BLaER1 treated with 17β-estradiol and CSF1 and Interleukin-3, amounts not matched to agents 10 nM and 100 nM (cell line): ENCODE data around the gene TMEM91.

Experiments
- H3K27ac ChIP-seq, 11 experiments: shearing (Covaris generic); formaldehyde crosslinking; 2 replicates each; pipeline ENCODE4 v1.8.1; 2022
- H3K27me3 ChIP-seq, 11 experiments: shearing (Covaris generic); formaldehyde crosslinking; 2 replicates each; pipeline ENCODE4 v1.8.1; 2022
- H3K36me3 ChIP-seq, 11 experiments: shearing (Covaris generic); formaldehyde crosslinking; 2 replicates each; pipeline ENCODE4 v1.8.1; 2022
- H3K4me1 ChIP-seq, 10 experiments: shearing (Covaris generic); formaldehyde crosslinking; 2 replicates each; pipeline ENCODE4 v1.8.1; 2022
- H3K4me2 ChIP-seq, 11 experiments: shearing (Covaris generic); formaldehyde crosslinking; 2 replicates each; pipeline ENCODE4 v1.8.1; 2022
- H3K4me3 ChIP-seq, 10 experiments: shearing (Covaris generic); formaldehyde crosslinking; 2 replicates each; pipeline ENCODE4 v1.8.1; 2022
- H3K9ac ChIP-seq, 11 experiments: shearing (Covaris generic); formaldehyde crosslinking; 2 replicates each; pipeline ENCODE4 v1.8.1; 2022
- H3K9me3 ChIP-seq, 11 experiments: shearing (Covaris generic); formaldehyde crosslinking; replicated peaks in 1 of 11; 2 replicates each; pipeline ENCODE4 v1.8.1; 2022
- H4K20me1 ChIP-seq, 11 experiments: shearing (Covaris generic); formaldehyde crosslinking; 2 replicates each; pipeline ENCODE4 v1.8.1; 2022
- Cebpa-rat ChIP-seq, 11 experiments: shearing (Covaris generic); IDR thresholded peaks; 2 replicates each; pipeline ENCODE4 v1.8.1; 2022

TMEM91 gene

GRCh38 chr19:41376241-41376997 is at the start of gene TMEM91:
Gene TMEM91, plus strand, starts transcription at chr19:41376533. Its CDS starts 1,777 bp downstream, at chr19:41378310.
- Histone ChIP-seq H3K9me3 (no peaks in the 10 kb centered on the region), H3K4me3 (peak within 1 kb of the TSS; percentile 38 to 71 (median 56); a peak in 19 of 20 replicates), H3K4me1 (peaks cover 34 to 75% (median 62%) of the 10 kb centered on the region in 10 experiments), H3K36me3 (peaks cover 0 to 16% (median 4%) of the 10 kb centered on the region in 11 experiments; a peak in 7 of 22 replicates), H3K9ac (peak within 1 kb of the TSS; percentile 39 to 79 (median 65); a peak in 20 of 22 replicates), H4K20me1 (peaks cover 0 to 5% (median 0%) of the 10 kb centered on the region in 11 experiments; a peak in 4 of 22 replicates), H3K4me2 (peak within 1 kb of the TSS; percentile 51 to 80 (median 66)), H3K27ac (peak within 1 kb of the TSS; percentile 29 to 67 (median 48); a peak in 18 of 22 replicates), H3K27me3 (peaks cover 0 to 7% (median 0%) of the 10 kb centered on the region in 11 experiments; a peak in 4 of 22 replicates)
- peak in 6 of 11 experiments; percentile 6 to 58 (median 49); a peak in 7 of 22 replicates for TF ChIP-seq Cebpa-rat (IDR thresholded peaks at IDR 0.05)

- H3K4me1 ChIP-seq = peaks cover 83 to 99% (median 90%) of the 10 kb centered on the region in 10 experiments
- peak overlapping the region; percentile 87 to 99 (median 97) for H3K4me2 ChIP-seq
- peaks cover 5 to 79% (median 70%) of the 10 kb centered on the region in 11 experiments; a peak in 21 of 22 replicates for H4K20me1 ChIP-seq
- H3K4me3 ChIP-seq = peak overlapping the region; percentile 12 to 61 (median 46); a peak in 18 of 20 replicates
- H3K9me3 ChIP-seq = no peaks in the 10 kb centered on the region
- no peak for TF ChIP-seq Cebpa-rat (IDR thresholded peaks at IDR 0.05)
- peak overlapping the region; percentile 67 to 93 (median 86); a peak in 21 of 22 replicates for H3K27ac ChIP-seq
- peaks cover 29 to 46% (median 39%) of the 10 kb centered on the region in 11 experiments; a peak in 21 of 22 replicates for H3K36me3 ChIP-seq
- no peaks in the 10 kb centered on the region for H3K27me3 ChIP-seq
- H3K9ac ChIP-seq = peak overlapping the region; percentile 57 to 83 (median 77); a peak in 21 of 22 replicates
These were observed 49.2 kb upstream of the TMEM91 start for GRCh38 chr19:41327076-41327575.

GRCh38 chr19:41327576-41328156 is 48.7 kb upstream of the TMEM91 start:
- no peaks in the 10 kb centered on the region for H3K27me3 ChIP-seq
- peaks cover 11 to 79% (median 65%) of the 10 kb centered on the region in 11 experiments; a peak in 21 of 22 replicates for H4K20me1 ChIP-seq
- H3K27ac ChIP-seq = peak overlapping the region; percentile 67 to 93 (median 86)
- peaks cover 29 to 46% (median 39%) of the 10 kb centered on the region in 11 experiments; a peak in 21 of 22 replicates for H3K36me3 ChIP-seq
- peaks cover 78 to 99% (median 88%) of the 10 kb centered on the region in 10 experiments for H3K4me1 ChIP-seq
- H3K9ac ChIP-seq = peak overlapping the region; percentile 57 to 83 (median 77)
- H3K9me3 ChIP-seq = no peaks in the 10 kb centered on the region
- no peak for TF ChIP-seq Cebpa-rat (IDR thresholded peaks at IDR 0.05)
- H3K4me3 ChIP-seq = peak overlapping the region; percentile 12 to 61 (median 46); a peak in 19 of 20 replicates
- H3K4me2 ChIP-seq = peak overlapping the region; percentile 87 to 99 (median 97)

- peak overlapping the region; percentile 87 to 99 (median 97) for H3K4me2 ChIP-seq
- peaks cover 16 to 79% (median 59%) of the 10 kb centered on the region in 11 experiments; a peak in 21 of 22 replicates for H4K20me1 ChIP-seq
- H3K4me3 ChIP-seq = peak overlapping the region; percentile 12 to 61 (median 46); a peak in 19 of 20 replicates
- peaks cover 72 to 99% (median 85%) of the 10 kb centered on the region in 10 experiments for H3K4me1 ChIP-seq
- H3K27me3 ChIP-seq = no peaks in the 10 kb centered on the region
- TF ChIP-seq Cebpa-rat (IDR thresholded peaks at IDR 0.05) = no peak
- no peaks in the 10 kb centered on the region for H3K9me3 ChIP-seq
- H3K36me3 ChIP-seq = peaks cover 33 to 48% (median 41%) of the 10 kb centered on the region in 11 experiments; a peak in 21 of 22 replicates
- peak overlapping the region; percentile 67 to 93 (median 86) for H3K27ac ChIP-seq
- H3K9ac ChIP-seq = peak overlapping the region; percentile 57 to 83 (median 77)
These were observed 48.0 kb upstream of the TMEM91 start for GRCh38 chr19:41328157-41328841.

GRCh38 chr19:41328842-41329225 is 47.5 kb upstream of the TMEM91 start:
- Histone ChIP-seq H3K27me3 (no peaks in the 10 kb centered on the region), H3K36me3 (peaks cover 33 to 53% (median 46%) of the 10 kb centered on the region in 11 experiments; a peak in 21 of 22 replicates), H4K20me1 (peaks cover 21 to 81% (median 55%) of the 10 kb centered on the region in 11 experiments; a peak in 21 of 22 replicates), H3K4me1 (peaks cover 66 to 99% (median 81%) of the 10 kb centered on the region in 10 experiments), H3K9ac (peak overlapping the region; percentile 57 to 83 (median 77); a peak in 21 of 22 replicates), H3K9me3 (no peaks in the 10 kb centered on the region), H3K4me2 (peak overlapping the region; percentile 87 to 99 (median 97)), H3K4me3 (peak overlapping the region in 7 of 10 experiments; percentile 37 to 61 (median 54); a peak in 12 of 20 replicates), H3K27ac (peak overlapping the region; percentile 67 to 93 (median 86); a peak in 20 of 22 replicates)
- TF ChIP-seq Cebpa-rat (IDR thresholded peaks at IDR 0.05) = no peak

- H3K36me3 ChIP-seq = peaks cover 37 to 69% (median 58%) of the 10 kb centered on the region in 11 experiments
These were observed 45.9 kb upstream of the TMEM91 start for GRCh38 chr19:41330481-41330880.

GRCh38 chr19:41330946-41331678 is 45.2 kb upstream of the TMEM91 start:
- no peak overlapping the region for H3K4me3 ChIP-seq
- H3K36me3 ChIP-seq = peaks cover 43 to 75% (median 64%) of the 10 kb centered on the region in 11 experiments
- no peaks in the 10 kb centered on the region for H3K27me3 ChIP-seq
- H3K4me2 ChIP-seq = peak overlapping the region in 3 of 11 experiments; percentile 11 to 99 (median 39); a peak in 4 of 22 replicates
- no peaks in the 10 kb centered on the region for H3K9me3 ChIP-seq
- peaks cover 33 to 84% (median 53%) of the 10 kb centered on the region in 11 experiments; a peak in 21 of 22 replicates for H4K20me1 ChIP-seq
- 0 out of 22 replicates have a peak overlapping the region, but pooled peaks of 1 of the 11 experiments have one; percentile 39 for H3K9ac ChIP-seq
- TF ChIP-seq Cebpa-rat (IDR thresholded peaks at IDR 0.05) = no peak
- no peak overlapping the region for H3K27ac ChIP-seq
- peaks cover 58 to 99% (median 81%) of the 10 kb centered on the region in 10 experiments for H3K4me1 ChIP-seq

More at GRCh38 chr19:41330481-41330880, 45.9 kb upstream of the TMEM91 start:
- H4K20me1 ChIP-seq = peaks cover 31 to 84% (median 53%) of the 10 kb centered on the region in 11 experiments; a peak in 21 of 22 replicates
- no peak overlapping the region for H3K4me3 ChIP-seq
- H3K9me3 ChIP-seq = no peaks in the 10 kb centered on the region
- H3K27ac ChIP-seq = peak overlapping the region in 5 of 11 experiments; percentile 4 to 92 (median 22); a peak in 5 of 22 replicates
- H3K4me1 ChIP-seq = peaks cover 61 to 99% (median 81%) of the 10 kb centered on the region in 10 experiments
- no peaks in the 10 kb centered on the region for H3K27me3 ChIP-seq
- peak overlapping the region in 9 of 11 experiments; percentile 3 to 99 (median 97); a peak in 15 of 22 replicates for H3K4me2 ChIP-seq
- peak overlapping the region in 3 of 11 experiments; percentile 13 to 28 (median 16); a peak in 1 of 22 replicates for H3K9ac ChIP-seq
- TF ChIP-seq Cebpa-rat (IDR thresholded peaks at IDR 0.05) = no peak
